C4-2B (cell line): ENCODE results near the gene TRABD2A.

Experiments
- CTCF ChIP-seq: fragments of 450-650 bp; conservative IDR thresholded peaks from 2 replicates; pipeline ENCODE4 v1.5.1; 2017; ENCODE audit warnings: mild to moderate bottlenecking
- ZFX ChIP-seq: fragments of 450-650 bp; IDR thresholded peaks from 2 replicates; pipeline ENCODE4 v1.6.1; 2017

- TF ChIP-seq CTCF, result no peak
- TF ChIP-seq ZFX, result no peak
Measured at GRCh38 chr2:84925336-84925723, 44.4 kb upstream of the TRABD2A start.
